Fibroblast of pulmonary artery (primary cell): ENCODE results near the gene CORIN.

Experiments used
- DNase-seq: peaks from one replicate; pipeline ENCODE4 v3.0.0-alpha.2; 2010; ENCODE audit warnings: low read depth
- H3K4me3 ChIP-seq: replicated peaks from 2 replicates; pipeline ENCODE4 v1.5.1; 2011; ENCODE audit warnings: low read depth, mild to moderate bottlenecking, control low read depth, low read length, moderate library complexity
- CTCF ChIP-seq: IDR thresholded peaks from 2 replicates; pipeline ENCODE4 v1.5.1; 2011; ENCODE audit warnings: mild to moderate bottlenecking, control low read depth, low read length, inconsistent platforms; ENCODE audit errors: missing control alignments

Gene CORIN

GRCh38 chr4:47674144-47674543 lies 163.7 kb downstream of the CORIN start:
- no peak for TF ChIP-seq CTCF
- no peak for DNase-seq
- H3K4me3 ChIP-seq, result no peak overlapping the region

GRCh38 chr4:47672696-47673095 lies 165.2 kb downstream of the CORIN start:
- H3K4me3 ChIP-seq, result no peak overlapping the region
- DNase-seq, result no peak
- TF ChIP-seq CTCF, result no peak

- no peak for DNase-seq
- H3K4me3 ChIP-seq, result no peak overlapping the region
- no peak for TF ChIP-seq CTCF
These were observed 167.9 kb downstream of the CORIN start for GRCh38 chr4:47669946-47670345.

GRCh38 chr4:47668810-47669408 lies 169.0 kb downstream of the CORIN start:
- peak; percentile 75 for TF ChIP-seq CTCF
- peak; percentile 76 for DNase-seq
- H3K4me3 ChIP-seq, result no peak overlapping the region

GRCh38 chr4:47668256-47668655 lies 169.6 kb downstream of the CORIN start:
- no peak for DNase-seq
- H3K4me3 ChIP-seq, result no peak overlapping the region
- no peak for TF ChIP-seq CTCF

- DNase-seq, result no peak
These were observed 170.3 kb downstream of the CORIN start for GRCh38 chr4:47667552-47667951.

More at GRCh38 chr4:47667552-47667951, 170.3 kb downstream of the CORIN start:
- TF ChIP-seq CTCF, result no peak
- no peak overlapping the region for H3K4me3 ChIP-seq
